Left ventricle myocardium inferior (tissue), 1 donor: ENCODE measurements around the gene IQGAP2. TPM values are rescaled to one million over a fixed set of nuclear protein-coding genes. Genes with fewer than 3 reads are reported as not detected.

Experiments
- DNase-seq: peaks from one replicate; pipeline ENCODE4 v3.0.0-alpha.2; 2020
- H3K27ac ChIP-seq: fragments of 200-600 bp; replicated peaks from 2 replicates; pipeline ENCODE4 v1.8.0; 2021
- H3K27me3 ChIP-seq: fragments of 200-600 bp; 2 replicates; pipeline ENCODE4 v1.8.0; 2021; ENCODE audit warnings: low read depth
- H3K36me3 ChIP-seq: fragments of 200-600 bp; 2 replicates; pipeline ENCODE4 v1.8.0; 2021
- H3K4me1 ChIP-seq: fragments of 200-600 bp; 2 replicates; pipeline ENCODE4 v1.8.0; 2021
- H3K4me3 ChIP-seq: fragments of 200-600 bp; 2 replicates; pipeline ENCODE4 v1.8.0; 2021; ENCODE audit warnings: mild to moderate bottlenecking, moderate library complexity
- H3K9me3 ChIP-seq: fragments of 200-600 bp; replicated peaks from 2 replicates; pipeline ENCODE4 v1.8.0; 2021
- CTCF ChIP-seq: fragments of 200-600 bp; IDR thresholded peaks from 2 replicates; pipeline ENCODE4 v1.8.0; 2021; ENCODE audit warnings: antibody characterized with exemption, mild to moderate bottlenecking, borderline replicate concordance
- intact Hi-C: fragments of 100-400 bp; cut with micrococcal nuclease; formaldehyde crosslinking; loops from one replicate; pipeline ENCODE4 v1.11.0; 2022
- total RNA-seq: library from RNA; stranded (reverse); fragmentation: NEBNext Ultra II Directional; extraction: Animal tissue kit (Norgen Biotek cat#: 25700); gene quantifications from one replicate; pipeline ENCODE4 v1.2.1, GENCODE V29; 2021
- donor health status: DM: no; HTN: yes; CAD: no; lungs with severe emphysema.

IQGAP2 gene
- total RNA-seq, 1 donor from 2014 or later: 4.1 TPM

GRCh38 chr5:76402251-76402885, 717 bp upstream of the IQGAP2 start:
- Histone ChIP-seq H3K27ac (peak overlapping the region; percentile 73), H3K9me3 (no peaks in the 10 kb centered on the region), H3K4me3 (peak overlapping the region; percentile 76), H3K36me3 (no peaks in the 10 kb centered on the region), H3K27me3 (peaks cover 70% of the 10 kb centered on the region), H3K4me1 (peaks cover 24% of the 10 kb centered on the region)
- no peak for TF ChIP-seq CTCF
- peak; percentile 37 for DNase-seq
- intact Hi-C loops: no loop called here

- TF ChIP-seq CTCF: no peak
- H3K4me3 ChIP-seq: peak overlapping the region; percentile 76
- DNase-seq: peak; percentile 19
- no peaks in the 10 kb centered on the region for H3K9me3 ChIP-seq
- no peaks in the 10 kb centered on the region for H3K36me3 ChIP-seq
- H3K27ac ChIP-seq: peak overlapping the region; percentile 73
- peaks cover 24% of the 10 kb centered on the region for H3K4me1 ChIP-seq
- intact Hi-C loops: no loop called here
- peaks cover 68% of the 10 kb centered on the region for H3K27me3 ChIP-seq
Observed at GRCh38 chr5:76403766-76404222, 709 bp downstream of the IQGAP2 start.

GRCh38 chr5:76404223-76405211, 1.4 kb downstream of the IQGAP2 start:
- DNase-seq: no peak
- no peaks in the 10 kb centered on the region for H3K9me3 ChIP-seq
- peaks cover 60% of the 10 kb centered on the region for H3K27me3 ChIP-seq
- peak overlapping the region; percentile 73 for H3K27ac ChIP-seq
- peaks cover 24% of the 10 kb centered on the region for H3K4me1 ChIP-seq
- TF ChIP-seq CTCF: no peak
- intact Hi-C loops: no loop called here
- peak overlapping the region; percentile 76 for H3K4me3 ChIP-seq
- no peaks in the 10 kb centered on the region for H3K36me3 ChIP-seq

GRCh38 chr5:76406014-76406413, 2.9 kb downstream of the IQGAP2 start:
- intact Hi-C loops: no loop called here
- H3K4me1 ChIP-seq: peaks cover 24% of the 10 kb centered on the region
- no peak overlapping the region for H3K4me3 ChIP-seq
- no peak overlapping the region for H3K27ac ChIP-seq
- no peaks in the 10 kb centered on the region for H3K9me3 ChIP-seq
- no peak for DNase-seq
- H3K36me3 ChIP-seq: no peaks in the 10 kb centered on the region
- no peak for TF ChIP-seq CTCF
- H3K27me3 ChIP-seq: peaks cover 45% of the 10 kb centered on the region

- no peak for TF ChIP-seq CTCF
- H3K9me3 ChIP-seq: no peaks in the 10 kb centered on the region
- peaks cover 24% of the 10 kb centered on the region for H3K4me1 ChIP-seq
- DNase-seq: no peak
- intact Hi-C loops: no loop called here
- H3K36me3 ChIP-seq: no peaks in the 10 kb centered on the region
- H3K27ac ChIP-seq: no peak overlapping the region
- no peak overlapping the region for H3K4me3 ChIP-seq
- peaks cover 39% of the 10 kb centered on the region for H3K27me3 ChIP-seq
Observed at GRCh38 chr5:76406673-76407072, 3.6 kb downstream of the IQGAP2 start.
